GM21360 (cell line): ENCODE measurements around the gene COL13A1.

Experiments
- ATAC-seq: cut with Tn5 transposase; IDR thresholded peaks from one replicate; pipeline ENCODE4 v1.9.1; 2021; ENCODE audit warnings: mild to moderate bottlenecking, moderate library complexity; ENCODE audit not compliant: unreplicated experiment

COL13A1 gene

DNA sequence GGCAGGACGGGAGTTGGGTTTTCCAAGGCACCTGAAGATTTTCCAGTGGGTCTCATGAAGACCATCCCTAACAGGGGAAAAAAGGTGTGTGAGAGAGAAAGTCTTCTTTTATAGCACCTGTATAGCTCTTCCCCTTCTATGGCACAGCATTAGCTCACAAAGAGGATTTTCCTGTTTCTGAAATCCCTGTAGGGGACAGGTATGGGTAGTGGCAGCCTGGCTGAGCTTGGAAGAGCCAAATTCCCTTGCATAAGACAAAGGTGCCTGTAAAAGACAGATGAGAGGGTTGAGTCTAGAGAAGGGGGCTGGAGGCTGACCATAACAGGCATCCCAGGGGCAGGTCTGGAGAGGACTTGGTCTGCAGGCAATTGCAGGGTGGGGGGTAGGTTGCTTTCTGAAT is 63.7 kb downstream of the COL13A1 start:
- no peak for ATAC-seq

GRCh38 chr10:69866246-69866687 is 64.6 kb downstream of the COL13A1 start:
- no peak for ATAC-seq

GRCh38 chr10:69866688-69867461 is 65.2 kb downstream of the COL13A1 start:
- no peak for ATAC-seq

DNA sequence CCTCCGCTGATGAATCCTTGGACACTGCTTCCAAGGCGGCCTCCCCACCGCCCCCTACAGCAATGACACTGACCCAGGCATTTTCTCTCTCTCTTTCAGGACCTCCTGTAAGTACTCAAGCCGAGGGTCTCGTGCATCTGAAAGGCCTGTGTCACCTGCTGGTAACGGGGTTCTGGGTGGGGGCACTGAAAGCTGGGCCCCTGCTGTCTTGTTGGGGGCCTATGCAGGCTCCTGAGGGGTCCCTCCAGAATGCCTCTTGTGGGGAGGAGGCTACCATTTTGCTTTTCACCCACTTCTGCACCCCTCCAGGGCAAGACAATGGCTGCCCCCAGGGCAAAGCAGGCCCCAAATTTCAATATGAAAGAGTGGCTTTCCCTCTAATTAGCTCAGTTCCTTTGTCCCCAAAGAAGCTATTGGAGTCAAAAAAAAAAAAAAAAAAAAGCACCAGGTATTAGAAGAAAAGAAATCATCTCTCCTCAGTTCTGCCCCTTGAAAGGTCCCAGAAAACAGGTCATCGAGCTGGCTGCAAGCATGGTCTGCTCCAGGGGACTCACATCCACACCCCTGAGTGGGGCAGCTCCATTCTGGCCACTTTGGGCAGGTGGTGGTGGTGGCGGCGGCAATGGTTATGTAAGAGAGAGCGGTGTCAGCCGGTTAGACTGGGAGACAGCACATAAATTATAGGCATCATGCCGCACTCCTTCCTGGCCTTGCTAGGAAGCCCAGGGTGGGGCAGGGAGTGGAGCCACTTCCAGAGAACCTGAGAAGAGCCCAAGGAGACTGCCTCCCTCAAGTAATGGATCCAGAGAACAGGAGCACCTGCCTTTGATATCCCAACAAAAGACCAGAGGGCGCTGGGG is 66.2 kb downstream of the COL13A1 start:
- ATAC-seq = no peak

GRCh38 chr10:69868821-69869220 is 67.1 kb downstream of the COL13A1 start:
- no peak for ATAC-seq

- no peak for ATAC-seq
Observed at GRCh38 chr10:69869291-69869961, 67.7 kb downstream of the COL13A1 start.

DNA sequence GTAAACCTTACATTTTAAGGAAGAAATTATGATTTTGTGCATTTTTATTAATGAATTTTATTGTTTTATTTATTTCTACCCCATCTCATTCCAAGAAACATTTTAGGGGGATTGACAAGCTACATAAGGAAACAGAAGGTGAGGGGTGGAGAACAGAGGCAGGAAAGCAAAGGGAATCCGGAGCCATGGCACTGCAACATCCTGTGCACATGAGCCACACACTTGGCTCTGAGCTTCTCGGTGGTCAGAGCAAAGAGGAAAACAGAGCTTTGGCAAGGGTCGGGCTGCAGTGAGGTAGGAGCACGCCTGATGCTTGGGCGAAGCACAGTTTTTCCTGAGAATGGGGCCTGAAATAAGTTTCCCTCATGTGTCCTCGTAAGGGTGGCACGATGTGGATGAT is 68.9 kb downstream of the COL13A1 start:
- ATAC-seq = no peak

DNA sequence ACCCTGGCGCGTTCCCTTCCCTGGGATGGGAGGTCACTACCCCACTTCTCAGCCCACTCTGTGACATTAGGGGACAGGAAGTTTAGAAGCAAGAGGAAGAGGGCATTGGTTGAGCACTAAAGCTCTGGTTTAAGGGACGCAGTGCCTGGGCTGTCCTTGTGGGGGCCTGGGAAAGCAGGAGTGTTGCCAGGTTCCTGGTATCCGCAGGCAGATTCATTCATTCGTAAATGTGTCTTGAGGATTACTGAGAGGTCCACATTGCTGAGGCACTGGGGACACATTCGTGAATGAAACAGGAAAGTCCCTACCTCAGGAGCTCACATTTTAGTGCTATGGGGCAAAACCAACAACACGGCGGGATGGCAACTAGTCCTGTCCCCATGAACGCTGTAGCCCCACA is 69.4 kb downstream of the COL13A1 start:
- ATAC-seq = no peak

- ATAC-seq = no peak
Observed at GRCh38 chr10:69872323-69872722, 70.6 kb downstream of the COL13A1 start.

GRCh38 chr10:69873135-69873639 is 71.5 kb downstream of the COL13A1 start:
- no peak for ATAC-seq

DNA sequence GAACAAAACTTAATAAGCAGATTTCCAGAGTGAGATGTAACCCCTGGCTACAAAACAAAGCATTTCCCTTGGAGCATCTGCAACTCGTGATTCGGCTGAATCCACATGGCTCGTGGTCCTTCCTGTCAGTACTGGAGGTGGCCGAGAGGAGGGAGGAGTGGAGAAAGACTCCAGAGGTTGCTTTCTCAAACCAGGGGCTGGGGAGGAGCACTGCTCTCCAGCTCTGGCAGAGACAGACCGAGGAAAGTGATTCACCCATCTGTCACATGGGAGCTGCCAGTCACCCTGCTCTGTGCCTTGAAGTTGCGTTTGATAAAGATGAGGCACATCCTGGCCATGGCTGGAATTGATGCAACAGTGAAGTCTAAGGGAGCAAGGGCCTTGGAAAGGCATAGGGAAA is 72.7 kb downstream of the COL13A1 start:
- ATAC-seq = no peak

- ATAC-seq = no peak
Observed at GRCh38 chr10:69875856-69876255, 74.2 kb downstream of the COL13A1 start.

DNA sequence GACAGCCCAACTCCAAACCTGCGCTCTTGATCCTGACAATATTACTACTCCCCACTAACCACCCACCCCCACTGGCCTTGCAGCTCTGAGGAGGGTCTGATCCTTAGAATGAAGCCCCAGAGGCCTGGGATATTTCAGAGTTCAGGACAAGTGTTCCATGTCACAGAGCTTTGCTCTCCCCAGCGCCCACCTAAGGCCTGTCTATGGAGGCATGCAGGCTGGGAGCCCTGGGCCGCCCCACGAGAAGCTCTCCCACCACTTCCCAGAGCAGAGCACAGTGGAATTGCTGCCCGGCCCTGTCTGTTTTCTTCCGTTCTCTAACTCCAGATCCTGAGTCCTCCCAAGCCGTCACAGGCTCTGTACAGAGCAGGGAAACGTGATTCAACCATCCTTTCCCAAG is 74.6 kb downstream of the COL13A1 start:
- ATAC-seq = no peak

GRCh38 chr10:69876931-69877330 is 75.2 kb downstream of the COL13A1 start:
- no peak for ATAC-seq

DNA sequence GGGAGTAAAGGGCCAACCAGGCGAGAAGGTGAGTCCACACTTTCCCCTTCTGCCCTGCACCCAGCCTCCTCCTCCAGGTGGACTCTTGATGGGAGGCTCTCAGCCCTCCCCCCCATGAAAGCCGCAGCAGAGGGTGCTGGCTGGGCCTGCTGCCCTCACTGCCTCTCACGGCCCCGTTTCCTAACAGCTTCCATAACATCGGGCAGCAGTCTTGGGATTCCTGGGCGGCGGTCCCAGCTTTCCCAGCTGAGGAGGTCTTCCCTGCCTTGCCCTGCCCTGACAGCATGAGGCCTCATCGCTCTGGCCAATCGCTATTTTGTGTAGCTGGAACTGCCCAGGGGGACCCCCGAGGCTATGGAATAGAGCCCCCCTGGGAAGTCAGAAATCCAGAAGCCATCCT is 76.3 kb downstream of the COL13A1 start:
- no peak for ATAC-seq

GRCh38 chr10:69878951-69879350 is 77.2 kb downstream of the COL13A1 start:
- no peak for ATAC-seq

DNA sequence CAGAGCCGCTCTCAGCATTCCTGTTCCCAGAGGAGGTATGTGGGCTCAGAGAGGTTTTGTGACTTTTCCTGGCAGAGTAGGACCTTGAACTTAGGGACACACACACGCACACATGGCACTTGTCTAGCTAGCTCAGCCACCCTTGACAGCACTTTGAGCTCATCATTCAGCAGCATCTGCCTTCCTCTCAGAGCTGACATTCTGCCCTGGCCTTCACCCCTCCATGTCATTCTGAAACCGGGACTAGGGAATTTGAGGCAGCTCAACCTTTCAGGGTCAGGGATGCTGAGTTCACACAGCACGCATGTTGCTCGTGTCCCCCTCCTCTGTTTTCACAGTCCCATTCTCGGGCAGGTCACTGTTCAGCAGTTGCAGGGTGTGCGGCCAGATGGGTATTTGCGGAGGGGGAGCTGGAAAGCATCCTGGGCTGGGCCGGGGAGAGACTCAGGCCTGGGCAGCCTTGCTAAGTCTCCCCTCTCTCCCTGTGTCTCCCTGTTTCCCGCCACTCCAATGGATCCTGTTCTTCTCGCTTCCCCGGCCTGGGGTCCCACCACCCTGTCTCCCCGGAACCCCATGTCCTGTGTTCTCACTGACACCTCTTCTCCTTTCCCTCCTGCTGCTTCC is 78.0 kb downstream of the COL13A1 start:
- ATAC-seq = no peak

GRCh38 chr10:69880301-69881081 is 78.8 kb downstream of the COL13A1 start:
- no peak for ATAC-seq

DNA sequence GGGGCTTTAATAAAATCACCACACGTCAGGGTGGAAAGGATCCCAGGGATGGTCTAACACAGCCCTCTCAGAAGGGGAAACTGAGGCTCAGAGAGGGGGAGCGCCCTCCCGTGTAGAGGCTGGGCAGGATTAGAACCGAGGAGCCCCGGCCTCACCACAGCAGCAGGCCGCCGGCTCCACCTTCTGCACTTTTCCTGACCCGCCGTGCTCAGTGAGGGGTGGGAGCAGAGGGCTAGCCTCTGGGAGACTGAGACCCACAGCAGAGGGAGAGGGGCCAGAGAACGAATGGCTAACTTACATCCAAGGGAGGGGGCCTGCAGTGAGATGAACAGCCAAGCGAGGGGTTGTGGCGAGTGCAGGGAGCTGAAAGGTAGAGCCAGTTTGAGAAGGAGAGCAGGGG is 79.5 kb downstream of the COL13A1 start:
- no peak for ATAC-seq
